NCI-H1694 treated with DMSO at 0.1 percent for 48 hours (cell line): ENCODE data around the gene STXBP4.

Source experiments
- DNase-seq: peaks from one replicate; lab custom pipeline; 2025; lab: John Stamatoyannopoulos, UW

Gene STXBP4, protein sequence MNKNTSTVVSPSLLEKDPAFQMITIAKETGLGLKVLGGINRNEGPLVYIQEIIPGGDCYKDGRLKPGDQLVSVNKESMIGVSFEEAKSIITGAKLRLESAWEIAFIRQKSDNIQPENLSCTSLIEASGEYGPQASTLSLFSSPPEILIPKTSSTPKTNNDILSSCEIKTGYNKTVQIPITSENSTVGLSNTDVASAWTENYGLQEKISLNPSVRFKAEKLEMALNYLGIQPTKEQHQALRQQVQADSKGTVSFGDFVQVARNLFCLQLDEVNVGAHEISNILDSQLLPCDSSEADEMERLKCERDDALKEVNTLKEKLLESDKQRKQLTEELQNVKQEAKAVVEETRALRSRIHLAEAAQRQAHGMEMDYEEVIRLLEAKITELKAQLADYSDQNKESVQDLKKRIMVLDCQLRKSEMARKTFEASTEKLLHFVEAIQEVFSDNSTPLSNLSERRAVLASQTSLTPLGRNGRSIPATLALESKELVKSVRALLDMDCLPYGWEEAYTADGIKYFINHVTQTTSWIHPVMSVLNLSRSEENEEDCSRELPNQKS

DNA sequence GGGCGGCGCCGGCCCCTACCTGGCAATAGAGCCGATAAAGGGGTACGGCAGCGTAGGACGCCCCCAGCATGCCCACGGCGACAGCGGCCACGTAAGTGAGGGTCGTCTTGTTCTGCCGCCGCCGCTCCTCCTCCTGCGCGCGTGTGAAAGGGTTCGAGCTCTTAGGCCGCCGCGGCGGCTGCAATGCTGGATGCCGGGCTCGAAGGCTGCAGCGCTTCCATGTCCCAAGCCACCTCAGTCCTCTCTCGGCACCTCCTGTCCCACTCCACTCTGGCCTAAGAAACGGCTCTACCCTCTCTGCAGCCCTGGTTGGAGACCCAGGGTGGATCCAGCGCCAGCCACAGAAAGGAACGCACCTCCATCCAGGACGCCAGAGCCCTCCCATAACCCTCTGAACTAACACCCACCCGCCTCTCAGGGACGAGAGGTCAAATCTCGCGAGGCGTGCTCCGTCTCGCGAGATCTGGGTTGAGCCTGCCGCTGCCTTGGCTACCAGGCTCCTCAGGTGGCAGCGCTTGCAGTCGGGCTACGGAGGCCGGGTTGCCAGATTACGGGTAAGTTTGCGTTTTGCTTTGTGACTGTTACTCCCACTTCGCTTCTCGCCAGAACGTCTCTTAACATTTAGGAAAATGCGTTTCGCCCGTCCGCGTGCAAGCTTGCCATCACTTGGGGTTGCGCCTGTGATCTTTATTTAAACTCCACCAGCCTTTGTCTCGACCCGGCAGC, at the start of gene STXBP4, which contains the start of gene COX11:
STXBP4 (plus strand) TSS at position 504 of the 726 bp plus-strand sequence. CDS start 17,455 bp downstream, outside the sequence.
COX11 (minus strand) TSS at position 393 of the 726 bp plus-strand sequence; CDS start at position 385, 8 bp downstream.
- DNase-seq = peak; percentile 95

DNA sequence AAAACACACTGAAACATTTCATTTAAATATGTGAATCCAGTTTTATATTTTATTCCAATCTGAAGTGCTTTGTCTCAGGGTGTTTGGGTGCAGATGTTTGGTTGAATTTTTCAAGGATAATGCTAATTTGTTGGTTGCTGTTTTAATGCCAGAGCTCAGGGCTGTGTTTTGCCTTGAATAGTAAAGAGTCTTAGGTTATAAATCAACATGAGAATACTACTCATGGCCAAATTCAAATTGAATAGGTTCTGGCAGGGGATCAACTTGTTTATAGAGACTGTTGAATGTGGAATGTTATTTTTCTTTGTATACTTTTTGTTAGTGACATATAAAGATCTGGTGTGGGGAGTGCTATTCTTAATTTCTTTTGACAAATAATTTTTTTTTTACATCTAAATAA, 49.1 kb upstream of the STXBP4 start:
- no peak for DNase-seq

GRCh38 chr17:54920819-54921218, 47.7 kb upstream of the STXBP4 start:
- DNase-seq = no peak

DNA sequence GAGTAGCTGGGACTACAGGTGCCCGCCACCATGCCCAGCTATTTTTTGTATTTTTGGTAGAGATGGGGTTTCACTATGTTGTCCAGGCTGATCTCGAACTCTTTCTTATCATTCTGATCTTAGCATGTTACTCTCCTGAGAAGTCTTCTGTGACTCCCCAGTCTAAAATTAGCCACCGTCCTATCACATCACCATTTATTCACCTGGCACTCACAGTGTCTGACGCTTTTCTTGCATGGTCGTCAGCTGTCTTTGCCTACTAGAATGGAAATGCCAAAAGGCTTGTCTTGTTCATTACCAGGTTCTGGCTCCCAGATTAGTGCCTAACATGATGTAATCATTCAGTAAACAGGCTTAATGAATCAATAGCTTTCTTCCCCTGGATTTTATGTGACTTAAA, 44.2 kb upstream of the STXBP4 start:
- DNase-seq = no peak

GRCh38 chr17:54927525-54927924, 41.0 kb upstream of the STXBP4 start:
- no peak for DNase-seq

DNA sequence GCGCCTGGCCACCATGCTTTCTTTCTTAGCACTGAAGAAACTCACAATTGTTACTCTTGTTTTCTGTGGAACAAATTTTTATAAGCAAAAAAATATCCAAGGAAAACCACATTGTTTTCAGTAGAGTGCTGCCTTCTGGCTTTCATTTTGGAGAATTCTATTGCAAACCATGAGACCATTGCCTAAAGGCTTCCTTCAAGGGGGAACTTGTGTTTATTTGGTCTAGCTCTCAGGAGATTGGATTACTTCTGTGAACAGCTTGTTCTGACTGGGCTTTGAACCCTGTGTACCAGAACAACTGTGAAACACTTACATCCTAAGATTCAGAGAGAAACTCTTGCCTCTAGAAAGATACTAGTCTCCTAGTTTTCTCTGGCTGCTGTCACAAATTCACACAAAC, 35.9 kb upstream of the STXBP4 start:
- no peak for DNase-seq

GRCh38 chr17:54933921-54934320, 34.6 kb upstream of the STXBP4 start:
- DNase-seq = no peak

DNA sequence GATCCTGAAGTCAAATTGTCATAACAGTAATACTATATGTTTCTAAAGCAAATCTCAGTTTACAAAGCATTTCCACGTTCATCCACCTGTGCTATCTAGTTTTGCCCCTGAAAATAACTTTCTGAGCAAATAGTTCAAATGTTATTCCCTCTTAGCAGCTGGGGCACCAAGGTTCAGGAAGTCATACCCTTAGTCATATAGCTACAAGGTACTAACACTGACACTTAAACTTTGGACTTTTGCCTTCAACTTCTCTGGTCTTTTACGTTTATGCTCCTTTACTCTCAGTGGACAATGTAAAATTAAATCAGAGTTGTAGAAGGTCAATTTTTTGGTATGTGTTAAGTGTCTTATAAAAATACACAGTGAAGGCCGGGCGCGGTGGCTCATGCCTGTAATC, 33.1 kb upstream of the STXBP4 start:
- no peak for DNase-seq

GRCh38 chr17:54937018-54937417, 31.5 kb upstream of the STXBP4 start:
- DNase-seq = no peak

- no peak for DNase-seq
These were observed 31.1 kb upstream of the STXBP4 start for GRCh38 chr17:54937426-54937825.

DNA sequence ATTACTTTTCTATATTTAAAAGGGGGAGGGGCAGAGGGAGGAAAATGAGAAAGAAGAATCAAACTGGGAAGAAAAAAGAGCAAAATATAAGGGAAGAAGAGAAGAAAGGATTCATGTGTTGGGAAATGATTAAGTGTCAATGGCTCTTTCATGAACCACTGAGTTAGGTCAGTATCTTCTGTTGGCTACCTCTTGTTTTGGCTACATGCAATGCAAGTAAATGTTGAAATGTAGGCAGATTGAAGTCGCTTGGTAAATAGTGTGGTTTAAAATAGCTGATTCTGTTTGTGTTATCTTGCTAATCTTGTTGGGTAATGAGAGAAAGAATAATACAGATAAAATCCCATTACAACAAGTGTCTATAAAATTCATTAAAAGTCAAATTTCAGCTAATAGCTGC, 27.3 kb upstream of the STXBP4 start:
- no peak for DNase-seq

GRCh38 chr17:54944796-54945195, 23.8 kb upstream of the STXBP4 start:
- no peak for DNase-seq

GRCh38 chr17:54945231-54945630, 23.3 kb upstream of the STXBP4 start:
- no peak for DNase-seq

DNA sequence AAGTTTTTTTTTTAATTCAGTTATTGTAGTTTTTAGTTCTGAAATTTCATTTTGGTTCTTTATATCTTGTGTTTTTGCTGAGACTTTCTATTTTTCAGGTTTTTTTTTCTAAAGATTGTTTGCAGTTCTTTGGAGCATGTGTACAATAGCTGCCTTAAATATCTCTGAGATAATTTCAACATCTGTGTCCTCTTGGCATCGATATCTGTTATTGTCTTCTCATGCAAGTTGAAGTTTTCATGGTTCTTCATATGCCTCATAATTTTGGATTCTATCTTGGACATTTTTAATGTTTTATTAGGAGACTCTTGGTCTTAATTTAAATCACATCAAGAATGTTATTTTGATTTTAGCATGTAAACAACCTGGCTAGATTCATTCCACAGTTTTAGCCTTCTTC, 22.9 kb upstream of the STXBP4 start:
- DNase-seq = no peak

DNA sequence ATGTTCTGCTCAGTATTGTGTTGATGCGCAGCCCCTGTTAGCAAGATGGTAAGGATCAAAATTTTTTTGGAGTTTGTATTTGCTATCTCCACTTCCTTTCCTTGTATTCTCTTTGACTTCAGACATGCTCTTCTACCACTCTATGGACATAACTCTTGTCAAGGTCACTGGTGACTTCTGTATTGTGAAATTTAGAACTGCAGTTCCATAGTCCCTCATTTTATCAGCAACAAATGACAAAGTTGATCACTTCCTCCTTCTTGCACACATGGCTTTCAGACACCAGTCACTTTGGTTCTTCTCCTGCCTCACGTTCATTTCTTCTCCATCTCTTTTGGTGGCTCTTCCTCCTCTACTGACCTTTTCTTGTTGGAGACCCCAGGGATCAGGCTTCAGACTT, 21.2 kb upstream of the STXBP4 start:
- no peak for DNase-seq

DNA sequence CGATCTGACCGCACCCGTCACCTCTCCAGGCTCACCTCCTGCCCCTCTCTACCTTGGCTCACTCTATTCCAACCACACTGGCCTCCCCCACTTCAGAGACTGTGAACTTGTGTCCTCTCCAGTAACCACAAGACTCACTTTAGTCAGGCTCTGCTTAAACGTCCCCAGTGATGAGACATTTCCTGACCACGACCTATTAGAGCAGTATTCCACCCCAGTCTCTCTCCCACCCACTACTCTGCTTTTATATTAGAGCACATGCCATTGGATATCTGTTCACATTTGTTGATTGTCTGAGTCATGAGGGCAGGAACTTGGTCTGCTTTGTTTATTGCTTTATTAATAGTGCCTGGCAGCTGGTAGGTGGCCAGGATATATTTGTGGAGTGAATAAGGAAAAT, 20.2 kb upstream of the STXBP4 start:
- DNase-seq = no peak

DNA sequence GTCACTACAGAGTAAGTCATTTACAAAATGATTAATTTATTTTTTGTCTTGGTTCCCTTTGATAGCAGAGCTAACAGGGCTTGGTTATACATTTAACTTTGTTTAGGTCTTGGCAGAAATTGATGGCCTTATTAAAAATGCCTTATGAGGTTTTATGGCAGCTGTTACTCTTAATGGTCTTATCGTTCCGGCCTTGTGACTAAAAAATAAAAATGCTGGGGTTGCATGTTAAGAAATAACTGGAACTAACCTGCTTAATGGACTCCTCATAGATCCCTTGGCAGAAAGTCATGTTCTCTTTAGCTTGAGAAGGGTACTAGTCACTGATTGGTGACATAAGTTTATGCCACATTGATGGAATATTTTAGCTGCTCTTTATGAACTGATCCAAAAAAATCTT, 18.4 kb upstream of the STXBP4 start:
- no peak for DNase-seq

DNA sequence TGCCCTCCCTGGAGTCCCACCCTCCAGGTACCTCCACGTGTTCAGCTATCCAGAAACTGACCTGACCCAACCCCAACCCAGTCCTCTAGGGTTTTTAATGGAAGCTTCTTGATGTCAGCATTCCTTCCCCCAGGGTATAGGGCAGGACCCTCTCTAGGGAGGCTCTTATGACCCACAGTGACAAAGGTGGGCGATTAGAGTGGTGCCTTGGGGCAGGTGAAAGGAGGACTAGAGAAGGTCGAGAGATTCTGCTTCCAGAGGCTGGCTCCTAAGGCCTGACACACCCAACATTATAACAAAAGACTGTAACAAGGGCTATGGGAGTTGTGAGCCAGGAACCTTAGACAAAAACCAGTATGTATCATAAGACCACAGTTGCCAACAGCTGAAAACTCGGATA, 17.3 kb upstream of the STXBP4 start:
- DNase-seq = no peak

GRCh38 chr17:54956791-54957190, 11.8 kb upstream of the STXBP4 start:
- no peak for DNase-seq

DNA sequence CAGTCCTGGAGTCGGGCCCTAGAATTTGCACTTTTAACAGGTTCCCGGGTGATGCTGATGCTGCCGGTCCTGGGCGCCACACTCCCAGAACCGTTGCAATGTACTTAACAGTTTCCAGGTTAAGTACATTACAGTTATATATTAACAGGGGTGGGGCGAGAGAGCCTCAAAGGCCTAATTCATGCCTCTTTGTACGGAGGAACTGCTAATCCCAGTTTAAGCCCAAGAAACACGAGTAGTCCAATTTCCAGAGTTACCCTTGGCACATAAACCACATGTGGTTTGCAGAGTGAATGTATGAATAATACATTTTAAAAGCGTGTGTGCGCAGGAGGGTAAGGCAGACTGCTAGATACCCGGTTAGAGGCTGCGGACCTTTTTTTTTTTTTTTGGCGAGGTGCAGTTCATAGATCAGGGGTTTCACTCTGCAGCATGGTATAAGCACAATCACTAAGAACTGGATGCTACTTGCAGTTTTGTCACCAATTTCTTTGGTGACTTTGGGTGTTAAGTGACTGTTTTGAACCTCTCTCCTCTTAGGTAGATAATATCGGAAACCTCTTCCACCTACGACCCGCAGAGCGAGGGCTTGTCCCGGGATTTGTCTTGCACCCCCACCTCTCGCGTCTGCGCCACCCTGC, 824 bp upstream of the STXBP4 start:
- DNase-seq = no peak

DNA sequence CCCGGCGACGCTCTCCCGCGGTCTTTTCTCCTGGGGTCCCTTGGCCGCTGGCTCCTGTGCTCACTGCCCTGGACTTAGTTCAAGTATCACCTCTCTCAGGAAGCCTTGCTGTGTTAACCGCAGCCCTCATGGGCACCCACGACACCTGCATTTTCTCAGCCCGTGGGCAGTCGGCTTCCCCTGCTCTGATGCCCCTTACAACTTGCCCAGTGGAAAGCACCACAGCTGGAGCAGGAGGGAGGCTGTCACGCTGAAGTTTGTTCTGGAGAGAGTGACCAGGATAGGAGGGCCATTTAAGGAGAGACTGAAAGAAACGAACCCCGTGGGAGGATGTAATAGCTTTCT, 395 bp downstream of the STXBP4 start:
- no peak for DNase-seq

GRCh38 chr17:54969658-54970572, 1.4 kb downstream of the STXBP4 start:
- DNase-seq = no peak
